ENCODE measurements around the gene LSM4.

GRCh38 chr19:18329035-18329376 is 6.1 kb upstream of the LSM4 start:
- TF ChIP-seq POLR2A (IDR thresholded peaks at IDR 0.05) = no peak
- TF ChIP-seq, protein P1, sequence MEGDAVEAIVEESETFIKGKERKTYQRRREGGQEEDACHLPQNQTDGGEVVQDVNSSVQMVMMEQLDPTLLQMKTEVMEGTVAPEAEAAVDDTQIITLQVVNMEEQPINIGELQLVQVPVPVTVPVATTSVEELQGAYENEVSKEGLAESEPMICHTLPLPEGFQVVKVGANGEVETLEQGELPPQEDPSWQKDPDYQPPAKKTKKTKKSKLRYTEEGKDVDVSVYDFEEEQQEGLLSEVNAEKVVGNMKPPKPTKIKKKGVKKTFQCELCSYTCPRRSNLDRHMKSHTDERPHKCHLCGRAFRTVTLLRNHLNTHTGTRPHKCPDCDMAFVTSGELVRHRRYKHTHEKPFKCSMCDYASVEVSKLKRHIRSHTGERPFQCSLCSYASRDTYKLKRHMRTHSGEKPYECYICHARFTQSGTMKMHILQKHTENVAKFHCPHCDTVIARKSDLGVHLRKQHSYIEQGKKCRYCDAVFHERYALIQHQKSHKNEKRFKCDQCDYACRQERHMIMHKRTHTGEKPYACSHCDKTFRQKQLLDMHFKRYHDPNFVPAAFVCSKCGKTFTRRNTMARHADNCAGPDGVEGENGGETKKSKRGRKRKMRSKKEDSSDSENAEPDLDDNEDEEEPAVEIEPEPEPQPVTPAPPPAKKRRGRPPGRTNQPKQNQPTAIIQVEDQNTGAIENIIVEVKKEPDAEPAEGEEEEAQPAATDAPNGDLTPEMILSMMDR (IDR thresholded peaks at IDR 0.05) = no peak
- TF ChIP-seq EP300 (IDR thresholded peaks at IDR 0.05) = no peak

Measured in ovary (tissue), 3 donors.